ENCODE results near the gene LPCAT1.

LPCAT1 gene

GRCh38 chr5:1493413-1493812 lies 30.3 kb downstream of the LPCAT1 start:
- no peak for DNase-seq

DNA sequence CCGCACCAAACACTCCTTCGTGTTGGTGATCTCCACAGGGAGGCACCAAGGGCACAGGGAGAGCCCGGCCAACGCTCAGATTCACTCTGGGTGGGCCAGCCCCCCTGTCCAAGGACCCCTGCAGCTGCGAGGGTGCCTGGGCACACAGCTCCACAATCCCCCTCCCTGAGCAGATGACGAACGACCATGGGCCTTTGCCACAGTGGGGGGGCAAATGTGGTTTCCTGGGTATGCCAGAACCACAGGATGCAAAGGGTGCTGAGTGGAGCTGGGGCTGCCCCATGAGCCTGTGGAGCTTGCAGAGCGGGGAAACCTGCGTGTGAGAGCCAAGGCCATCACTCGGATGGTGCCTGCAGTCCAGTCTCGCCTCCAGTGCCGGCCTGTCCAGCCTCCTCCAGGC lies 31.0 kb downstream of the LPCAT1 start:
- no peak for DNase-seq

GRCh38 chr5:1490376-1490775 lies 33.4 kb downstream of the LPCAT1 start:
- no peak for DNase-seq

GRCh38 chr5:1489754-1490153 lies 34.0 kb downstream of the LPCAT1 start:
- DNase-seq: no peak

- DNase-seq: no peak
These were observed 34.7 kb downstream of the LPCAT1 start for GRCh38 chr5:1488882-1489680.

DNA sequence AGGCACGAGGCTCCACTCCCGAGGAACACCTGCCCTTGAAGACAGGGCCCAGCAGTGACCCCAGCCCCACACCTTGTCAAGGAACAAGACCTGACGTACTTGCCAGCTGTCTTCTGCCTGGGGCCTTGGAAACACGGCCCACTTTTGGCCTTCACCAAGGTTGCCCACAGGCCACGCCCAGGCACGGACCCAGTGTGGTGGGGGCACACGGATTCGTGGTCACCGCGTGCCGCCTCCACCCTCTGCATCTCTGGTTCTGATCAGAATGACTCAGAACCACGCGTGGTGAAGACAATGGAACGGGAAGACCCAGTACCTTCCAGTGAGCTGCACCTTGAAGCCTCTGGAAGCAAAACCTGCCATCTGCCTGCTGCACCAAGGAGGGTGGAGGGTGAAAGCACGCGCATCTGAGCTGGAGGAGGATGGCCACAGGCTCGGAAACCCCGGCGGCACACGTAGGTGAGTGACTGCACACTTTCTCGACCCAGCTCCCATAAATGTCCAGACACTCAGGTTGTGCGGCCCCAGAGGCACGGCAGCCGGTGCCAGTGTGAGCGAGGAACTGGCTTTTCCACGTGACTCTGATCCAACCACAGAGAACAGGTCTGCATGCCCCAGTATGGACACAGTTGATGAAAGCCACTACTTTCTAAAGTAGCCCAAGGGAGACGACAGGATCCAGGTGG lies 36.5 kb downstream of the LPCAT1 start:
- DNase-seq: no peak

DNA sequence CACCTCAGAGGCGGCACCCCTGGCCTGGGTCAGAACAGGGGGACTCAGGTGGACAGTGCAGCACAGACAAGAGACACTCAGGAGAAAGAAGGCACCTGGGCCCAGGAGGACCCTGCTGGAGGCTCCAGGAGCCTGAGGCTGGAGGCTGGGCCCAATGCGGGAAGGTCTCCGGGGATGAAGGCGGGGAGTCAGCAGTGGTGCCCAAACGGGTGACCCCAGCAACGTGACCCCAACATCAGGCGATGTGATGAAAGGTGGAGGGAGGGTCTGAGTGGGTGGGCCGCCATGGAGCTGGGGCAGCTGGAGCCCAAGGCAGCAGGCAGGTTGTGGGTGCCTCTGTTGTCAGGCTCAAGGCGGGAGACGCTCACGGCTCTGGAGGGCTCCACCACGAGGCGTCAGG lies 37.5 kb downstream of the LPCAT1 start:
- no peak for DNase-seq

DNA sequence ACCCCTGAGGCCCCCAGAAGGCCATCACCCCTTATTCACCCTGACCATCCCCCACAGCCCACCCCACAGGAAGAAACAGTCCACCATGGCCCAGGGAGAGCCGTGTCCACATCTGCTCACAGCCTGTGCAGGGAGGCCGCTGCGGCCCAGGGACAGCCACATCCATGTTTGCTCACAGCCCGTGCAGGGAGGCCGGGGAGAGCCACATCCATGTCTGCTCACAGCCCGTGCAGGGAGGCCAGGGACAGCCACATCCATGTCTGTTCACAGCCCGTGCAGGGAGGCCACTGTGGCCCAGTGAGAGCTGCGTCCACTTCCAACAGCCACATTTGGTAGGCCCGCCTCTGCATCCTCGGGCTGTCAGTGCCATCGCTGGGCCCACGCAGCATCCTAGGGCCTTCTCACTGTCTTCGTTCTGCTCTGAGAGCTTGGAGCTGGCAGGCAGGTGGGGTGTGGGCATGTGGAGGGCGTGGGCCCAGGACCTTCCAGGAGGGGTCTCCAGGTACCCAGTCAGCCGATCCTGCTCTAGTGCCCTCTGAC lies 38.1 kb downstream of the LPCAT1 start:
- no peak for DNase-seq

- DNase-seq: no peak
These were observed 38.8 kb downstream of the LPCAT1 start for GRCh38 chr5:1484730-1485578.

DNA sequence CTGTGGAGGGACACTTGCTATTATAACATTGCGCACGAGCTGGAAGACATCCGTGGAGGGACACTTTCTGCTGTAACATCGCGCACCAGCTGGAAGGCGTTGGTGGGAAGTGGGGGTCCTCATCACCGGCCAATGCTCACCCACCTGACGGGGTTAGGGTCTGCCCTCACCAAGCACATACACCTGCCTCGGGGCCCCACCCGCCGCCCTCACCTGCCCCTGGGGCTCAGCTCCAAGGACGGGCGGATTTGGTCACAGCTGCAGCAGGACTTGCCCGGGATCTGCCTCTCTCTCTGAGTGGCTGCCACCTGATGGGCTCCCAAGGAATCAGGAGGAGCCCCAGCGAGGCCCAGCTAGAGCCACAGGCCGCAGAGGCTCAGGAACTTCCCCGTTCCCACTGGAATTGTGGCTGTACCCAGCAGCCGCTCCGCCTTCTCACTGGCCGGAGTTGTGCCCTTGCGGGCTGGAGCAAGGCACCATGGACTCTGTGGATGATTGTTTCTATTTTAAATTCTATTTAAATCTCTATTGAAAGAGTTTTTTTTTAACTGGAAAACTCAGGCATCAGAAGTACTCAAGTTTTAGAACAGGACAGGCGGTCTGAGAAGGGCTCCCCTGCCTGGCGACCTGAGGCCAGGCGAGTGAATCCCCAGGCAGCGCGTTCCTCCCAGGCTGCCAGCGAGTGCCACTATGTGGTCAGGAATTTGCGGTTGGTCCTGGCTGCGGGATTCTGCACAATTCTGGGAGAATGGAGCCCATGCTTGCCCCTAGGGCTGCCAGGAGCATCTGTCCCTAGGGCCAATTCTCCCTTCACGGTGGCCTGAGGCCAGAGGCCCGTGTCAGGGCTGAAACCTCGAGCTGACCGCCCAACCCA lies 39.7 kb downstream of the LPCAT1 start:
- no peak for DNase-seq

- no peak for DNase-seq
These were observed 40.7 kb downstream of the LPCAT1 start for GRCh38 chr5:1483064-1483463.

- no peak for DNase-seq
These were observed 41.8 kb downstream of the LPCAT1 start for GRCh38 chr5:1481959-1482331.

- no peak for DNase-seq
These were observed 42.3 kb downstream of the LPCAT1 start for GRCh38 chr5:1481266-1481958.

DNA sequence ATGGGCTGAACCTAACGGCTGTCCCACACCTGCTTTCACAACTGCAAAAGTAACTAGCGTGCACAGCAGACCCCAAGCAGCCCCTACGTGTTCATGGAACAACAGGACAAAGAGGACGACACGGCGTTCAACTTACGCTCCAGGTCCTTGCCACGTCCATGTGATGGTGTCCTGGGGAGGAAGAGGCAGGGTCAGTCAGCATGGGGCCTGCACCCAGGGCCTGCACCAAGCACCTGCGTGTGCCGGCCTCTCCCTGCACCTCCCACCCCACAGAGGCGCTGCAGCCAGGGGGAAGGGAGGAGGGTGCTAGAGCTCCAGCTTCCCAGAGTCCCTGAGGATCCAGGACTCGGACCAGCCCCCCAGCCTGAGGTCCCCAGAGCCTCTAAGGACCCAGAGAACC lies 43.0 kb downstream of the LPCAT1 start:
- DNase-seq: no peak

DNA sequence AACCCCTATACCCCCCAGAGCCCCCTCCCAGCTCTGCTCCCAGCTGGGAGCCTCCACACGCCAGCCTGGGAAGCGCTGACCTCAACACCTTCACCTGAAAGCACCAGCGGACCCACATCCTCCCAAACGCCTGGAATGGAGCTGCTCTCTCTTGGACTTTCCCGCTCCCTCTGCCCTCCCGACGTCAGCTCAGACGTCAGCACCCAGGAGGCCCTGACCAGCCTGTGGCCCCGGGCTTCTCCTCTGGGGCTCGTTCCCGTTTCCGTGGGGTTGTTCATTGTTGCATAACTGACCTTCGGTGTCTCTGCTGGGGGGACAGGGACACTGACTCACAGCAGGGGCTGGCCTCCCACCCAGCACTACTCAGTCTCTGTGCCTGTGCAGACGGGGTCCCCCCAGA lies 43.5 kb downstream of the LPCAT1 start:
- no peak for DNase-seq

DNA sequence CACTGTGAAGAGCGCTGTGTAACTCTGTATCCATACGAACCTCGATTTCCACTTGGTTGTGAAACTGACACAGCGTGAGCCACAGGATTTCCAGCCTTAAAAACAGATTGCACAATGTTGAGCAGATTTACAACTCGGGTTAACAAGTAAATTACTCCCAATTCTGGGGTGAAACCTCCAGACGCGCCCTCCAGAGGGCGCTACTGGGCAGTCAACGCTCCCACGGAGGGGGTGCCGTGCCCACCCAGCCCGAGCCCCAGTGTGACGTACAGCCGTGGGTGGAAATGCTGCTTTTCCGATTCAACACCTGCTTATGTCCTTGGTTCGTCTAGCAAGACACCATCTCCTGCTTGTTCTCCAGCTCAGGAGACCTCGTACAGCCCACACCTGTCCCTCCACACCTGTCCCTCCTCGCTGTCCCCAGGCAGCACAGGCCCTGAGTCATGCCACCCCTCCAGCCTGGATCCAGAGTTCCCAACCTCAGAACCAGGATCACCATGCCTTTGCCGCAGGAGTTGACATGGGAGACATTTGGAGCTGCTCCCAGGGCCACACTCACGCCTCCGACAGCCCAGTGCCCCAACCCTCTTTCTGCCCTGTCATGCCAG lies 44.1 kb downstream of the LPCAT1 start:
- no peak for DNase-seq

DNA sequence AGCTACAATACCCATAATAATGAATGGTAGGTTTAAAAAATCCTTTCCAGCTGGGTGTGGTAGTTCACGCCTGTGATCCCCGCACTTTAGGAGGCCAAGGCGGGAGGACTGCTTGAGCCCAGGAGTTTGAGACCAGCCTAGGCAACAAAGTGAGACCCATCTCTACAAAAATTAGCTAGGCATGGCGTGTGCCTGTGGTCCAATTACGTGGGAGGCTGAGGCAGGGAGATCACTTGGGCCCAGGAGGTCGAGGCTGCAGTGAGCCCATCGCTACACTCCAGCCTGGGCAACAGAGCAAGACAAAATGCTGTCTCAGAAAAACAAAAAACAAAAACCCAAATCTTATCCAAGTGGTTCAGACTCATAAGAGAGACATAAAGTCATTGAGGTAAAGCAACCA lies 44.7 kb downstream of the LPCAT1 start:
- no peak for DNase-seq

DNA sequence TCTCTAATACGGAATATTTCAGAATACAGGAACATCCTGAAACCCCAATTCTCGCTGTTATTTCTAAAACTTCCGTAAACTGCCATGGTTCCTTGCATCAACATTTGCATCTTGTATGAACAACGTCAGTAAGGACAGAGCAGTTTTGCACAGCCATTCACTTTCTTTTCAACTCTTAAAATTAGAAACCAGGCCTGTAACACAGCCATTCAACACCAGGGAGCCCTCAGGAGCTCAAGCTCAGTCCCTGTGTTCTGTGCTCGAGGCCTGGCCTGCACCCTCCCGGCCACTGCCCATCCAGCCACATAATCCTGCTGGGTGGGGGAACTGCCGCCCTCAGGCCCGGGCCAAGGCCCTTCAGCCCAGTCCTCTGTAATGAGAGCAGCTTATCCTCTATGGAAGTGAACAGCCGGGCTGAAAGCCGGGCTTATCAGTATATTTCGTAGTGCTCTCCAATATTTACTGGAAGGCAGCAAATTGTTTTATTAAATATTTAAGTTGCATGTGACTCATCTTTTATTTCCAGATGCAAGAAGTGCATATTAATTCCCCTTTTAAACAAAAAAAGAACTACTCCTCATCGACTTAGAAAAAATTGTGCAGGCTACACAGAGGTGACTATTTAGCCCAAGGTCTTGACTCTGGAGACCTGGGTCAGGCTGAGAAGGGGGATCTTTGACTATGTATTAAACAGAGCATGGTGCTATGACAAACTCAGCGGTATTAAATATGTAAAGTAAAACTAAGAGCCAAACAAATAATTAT lies 45.3 kb downstream of the LPCAT1 start:
- DNase-seq: no peak

GRCh38 chr5:1477341-1477740 lies 46.4 kb downstream of the LPCAT1 start:
- DNase-seq: no peak

GRCh38 chr5:1476967-1477310 lies 46.8 kb downstream of the LPCAT1 start:
- no peak for DNase-seq
